GM12872 (cell line): ENCODE data around the gene MRPS23.

Source experiments
- CTCF ChIP-seq: IDR thresholded peaks from 3 replicates; pipeline ENCODE4 v1.5.1; 2011; ENCODE audit warnings: low read depth, mild to moderate bottlenecking, low read length, moderate library complexity; ENCODE audit not compliant: insufficient read depth

Gene MRPS23

GRCh38 chr17:57852092-57852954 lies 2.5 kb upstream of the MRPS23 start:
- no peak for TF ChIP-seq CTCF

- TF ChIP-seq CTCF, result no peak
Measured at GRCh38 chr17:57849163-57849873, 526 bp downstream of the MRPS23 start.

- TF ChIP-seq CTCF, result no peak
Measured at GRCh38 chr17:57842280-57842679, 7.6 kb downstream of the MRPS23 start.

- TF ChIP-seq CTCF, result no peak
Measured at GRCh38 chr17:57839571-57839923, 10.3 kb downstream of the MRPS23 start.

GRCh38 chr17:57838857-57839570 lies 10.8 kb downstream of the MRPS23 start:
- TF ChIP-seq CTCF, result no peak

- no peak for TF ChIP-seq CTCF
Measured at GRCh38 chr17:57838453-57838852, 11.4 kb downstream of the MRPS23 start.

- no peak for TF ChIP-seq CTCF
Measured at GRCh38 chr17:57835333-57835900, 14.4 kb downstream of the MRPS23 start.
